Activated CD4-positive, alpha-beta memory T cell treated with anti-CD3 and anti-CD28 coated beads, Interleukin-2, amount 10 ng/mL, durations not matched to agents 7 days and 5 days (primary cell): ENCODE results near the gene SMU1. TPM values are rescaled to one million over a fixed set of nuclear protein-coding genes. Genes with fewer than 3 reads are reported as not detected.

Experiments used
- CTCF ChIA-PET: fragments of 350-600 bp; sonication (Branson Sonifier 250); formaldehyde crosslinking; loops from one replicate; lab custom pipeline; 2021; ENCODE audit warnings: antibody characterized with exemption, inconsistent platforms; lab: Charles Lee
- POLR2A ChIA-PET: fragments of 350-600 bp; sonication (Branson Sonifier 250); formaldehyde crosslinking; loops from one replicate; lab custom pipeline; 2021; ENCODE audit warnings: antibody characterized with exemption; lab: Charles Lee
- DNase-seq: peaks from one replicate; pipeline ENCODE4 v3.0.0-alpha.2; 2020
- H3K27ac Mint-ChIP-seq: one replicate; pipeline ENCODE4 v1.8.0; 2021; ENCODE audit warnings: mild to moderate bottlenecking, mixed read lengths
- H3K27me3 Mint-ChIP-seq: one replicate; pipeline ENCODE4 v1.8.0; 2021; ENCODE audit warnings: mixed read lengths
- H3K36me3 Mint-ChIP-seq: one replicate; pipeline ENCODE4 v1.8.0; 2021; ENCODE audit warnings: low read depth, mixed read lengths
- H3K4me1 Mint-ChIP-seq: one replicate; pipeline ENCODE4 v1.8.0; 2021; ENCODE audit warnings: mixed read lengths
- H3K4me3 Mint-ChIP-seq: one replicate; pipeline ENCODE4 v1.8.0; 2021; ENCODE audit warnings: mild to moderate bottlenecking, mixed read lengths
- H3K9me3 Mint-ChIP-seq: one replicate; pipeline ENCODE4 v1.8.0; 2021; ENCODE audit warnings: mixed read lengths
- total RNA-seq, 2 experiments: library from RNA; stranded (reverse); gene quantifications; one replicate each; pipeline ENCODE4 v1.2.3, GENCODE V29; 2021

The SMU1 gene
- total RNA-seq, 2 experiments from 2014 or later, result 22.5 to 22.9 TPM

- peaks cover 19% of the 10 kb centered on the region for H3K4me1 Mint-ChIP-seq
- H3K4me3 Mint-ChIP-seq, result no peak overlapping the region
- H3K9me3 Mint-ChIP-seq, result no peaks in the 10 kb centered on the region
- ChIA-PET CTCF (interaction anchor here (0.7 to 1.0 kb wide), 3 partner anchors 12 to 161 kb away, joined by 3 to 5 read pairs (median 3); no protein-coding TSS in a partner anchor), POLR2A (interaction anchor here (1.1 to 1.2 kb wide), 2 partner anchors 11 to 41 kb away, joined by 5 read pairs; partner anchors contain the start of genes DNAJA1 and SMU1)
- DNase-seq, result no peak
- no peaks in the 10 kb centered on the region for H3K27me3 Mint-ChIP-seq
- peaks cover 63% of the 10 kb centered on the region for H3K36me3 Mint-ChIP-seq
- peak overlapping the region; percentile 60 for H3K27ac Mint-ChIP-seq
Measured at GRCh38 chr9:33065157-33066076, 11.1 kb downstream of the SMU1 start.

- Mint-ChIP-seq H3K27me3 (no peaks in the 10 kb centered on the region), H3K9me3 (no peaks in the 10 kb centered on the region), H3K27ac (no peak overlapping the region), H3K4me3 (no peak overlapping the region), H3K36me3 (peaks cover 52% of the 10 kb centered on the region), H3K4me1 (peaks cover 6% of the 10 kb centered on the region)
- ChIA-PET CTCF (interaction anchor here (1.1 kb wide), 1 partner anchor 120 kb away, joined by 5 read pairs; no protein-coding TSS in a partner anchor), POLR2A (interaction anchor here (1.1 kb wide), 1 partner anchor 21 kb away, joined by 3 read pairs; no protein-coding TSS in a partner anchor)
- no peak for DNase-seq
Measured at GRCh38 chr9:33051144-33051543, 25.3 kb downstream of the SMU1 start.

GRCh38 chr9:33049680-33050361 lies 26.7 kb downstream of the SMU1 start:
- no peak for DNase-seq
- no peaks in the 10 kb centered on the region for H3K9me3 Mint-ChIP-seq
- POLR2A ChIA-PET, result interaction anchor here (1.2 to 1.3 kb wide), 2 partner anchors 24 to 25 kb away, joined by 3 read pairs; partner anchors contain the start of gene DNAJA1
- H3K27ac Mint-ChIP-seq, result peak overlapping the region; percentile 44
- no peak overlapping the region for H3K4me3 Mint-ChIP-seq
- peaks cover 10% of the 10 kb centered on the region for H3K4me1 Mint-ChIP-seq
- no peaks in the 10 kb centered on the region for H3K27me3 Mint-ChIP-seq
- CTCF ChIA-PET, result no interaction called here
- peaks cover 53% of the 10 kb centered on the region for H3K36me3 Mint-ChIP-seq

- POLR2A ChIA-PET, result interaction anchor here (0.7 kb wide), 1 partner anchor 22 kb away, joined by 3 read pairs; no protein-coding TSS in a partner anchor
- Mint-ChIP-seq H3K27me3 (no peaks in the 10 kb centered on the region), H3K27ac (no peak overlapping the region), H3K4me3 (no peak overlapping the region), H3K9me3 (no peaks in the 10 kb centered on the region), H3K36me3 (peaks cover 48% of the 10 kb centered on the region), H3K4me1 (peaks cover 26% of the 10 kb centered on the region)
- DNase-seq, result no peak
- CTCF ChIA-PET, result no interaction called here
Measured at GRCh38 chr9:33048054-33048465, 28.4 kb downstream of the SMU1 start.

GRCh38 chr9:33046061-33046460 lies 30.4 kb downstream of the SMU1 start:
- CTCF ChIA-PET, result no interaction called here

GRCh38 chr9:33044677-33045282 lies 31.7 kb downstream of the SMU1 start:
- H3K36me3 Mint-ChIP-seq, result peaks cover 45% of the 10 kb centered on the region
- peak overlapping the region; percentile 67 for H3K27ac Mint-ChIP-seq
- ChIA-PET POLR2A (interaction anchor here (0.8 to 4.8 kb wide), 9 partner anchors 9 to 214 kb away, joined by 3 to 54 read pairs (median 8); partner anchors contain the start of genes DNAJA1 and SMU1), CTCF (no interaction called here)
- no peaks in the 10 kb centered on the region for H3K9me3 Mint-ChIP-seq
- no peak for DNase-seq
- H3K27me3 Mint-ChIP-seq, result no peaks in the 10 kb centered on the region
- H3K4me3 Mint-ChIP-seq, result peak overlapping the region; percentile 76
- H3K4me1 Mint-ChIP-seq, result peaks cover 23% of the 10 kb centered on the region

More at GRCh38 chr9:33046061-33046460, 30.4 kb downstream of the SMU1 start:
- H3K27ac Mint-ChIP-seq, result peak overlapping the region; percentile 21
- peaks cover 44% of the 10 kb centered on the region for H3K36me3 Mint-ChIP-seq
- no peaks in the 10 kb centered on the region for H3K9me3 Mint-ChIP-seq
- H3K27me3 Mint-ChIP-seq, result no peaks in the 10 kb centered on the region
- H3K4me3 Mint-ChIP-seq, result no peak overlapping the region
- peaks cover 28% of the 10 kb centered on the region for H3K4me1 Mint-ChIP-seq
- DNase-seq, result no peak
- POLR2A ChIA-PET, result interaction anchor here (4.8 kb wide), 1 partner anchor 21 kb away, joined by 54 read pairs; the partner anchor contains the start of gene DNAJA1

GRCh38 chr9:33044162-33044673 lies 32.3 kb downstream of the SMU1 start:
- H3K27me3 Mint-ChIP-seq, result no peaks in the 10 kb centered on the region
- ChIA-PET CTCF (interaction anchor here (0.6 to 1.4 kb wide), 3 partner anchors 16 to 214 kb away, joined by 3 to 5 read pairs (median 3); no protein-coding TSS in a partner anchor), POLR2A (interaction anchor here (0.6 to 4.8 kb wide), 10 partner anchors 9 to 472 kb away, joined by 3 to 54 read pairs (median 6); partner anchors contain the start of genes DNAJA1 and SMU1)
- H3K9me3 Mint-ChIP-seq, result no peaks in the 10 kb centered on the region
- DNase-seq, result peak; percentile 77
- H3K27ac Mint-ChIP-seq, result peak overlapping the region; percentile 67
- peaks cover 41% of the 10 kb centered on the region for H3K36me3 Mint-ChIP-seq
- peaks cover 22% of the 10 kb centered on the region for H3K4me1 Mint-ChIP-seq
- H3K4me3 Mint-ChIP-seq, result peak overlapping the region; percentile 76

- Mint-ChIP-seq H3K4me3 (peak overlapping the region; percentile 76), H3K36me3 (peaks cover 41% of the 10 kb centered on the region), H3K4me1 (peaks cover 22% of the 10 kb centered on the region), H3K27me3 (no peaks in the 10 kb centered on the region), H3K27ac (peak overlapping the region; percentile 67), H3K9me3 (no peaks in the 10 kb centered on the region)
- no peak for DNase-seq
- POLR2A ChIA-PET, result interaction anchor here (0.6 to 4.8 kb wide), 7 partner anchors 10 to 472 kb away, joined by 3 to 54 read pairs (median 8); partner anchors contain the start of genes DNAJA1 and SMU1
- CTCF ChIA-PET, result interaction anchor here (0.6 to 1.4 kb wide), 4 partner anchors 15 to 215 kb away, joined by 3 to 6 read pairs (median 4); no protein-coding TSS in a partner anchor
Measured at GRCh38 chr9:33043671-33044070, 32.8 kb downstream of the SMU1 start.

GRCh38 chr9:33042473-33042872 lies 34.0 kb downstream of the SMU1 start:
- peaks cover 22% of the 10 kb centered on the region for H3K4me1 Mint-ChIP-seq
- CTCF ChIA-PET, result no interaction called here
- POLR2A ChIA-PET, result interaction anchor here (1.3 to 4.8 kb wide), 4 partner anchors 13 to 34 kb away, joined by 4 to 54 read pairs (median 14); partner anchors contain the start of genes DNAJA1 and SMU1

GRCh38 chr9:33041432-33042188 lies 34.9 kb downstream of the SMU1 start:
- H3K27me3 Mint-ChIP-seq, result no peaks in the 10 kb centered on the region
- H3K4me1 Mint-ChIP-seq, result peaks cover 24% of the 10 kb centered on the region
- peaks cover 44% of the 10 kb centered on the region for H3K36me3 Mint-ChIP-seq
- H3K27ac Mint-ChIP-seq, result no peak overlapping the region
- no peak overlapping the region for H3K4me3 Mint-ChIP-seq
- CTCF ChIA-PET, result interaction anchor here (0.9 kb wide), 1 partner anchor 15 kb away, joined by 3 read pairs; no protein-coding TSS in a partner anchor
- no peak for DNase-seq
- no peaks in the 10 kb centered on the region for H3K9me3 Mint-ChIP-seq
- POLR2A ChIA-PET, result interaction anchor here (1.0 to 4.8 kb wide), 4 partner anchors 12 to 26 kb away, joined by 3 to 54 read pairs (median 24); partner anchors contain the start of gene DNAJA1

More at GRCh38 chr9:33042473-33042872, 34.0 kb downstream of the SMU1 start:
- H3K27me3 Mint-ChIP-seq, result no peaks in the 10 kb centered on the region
- DNase-seq, result no peak
- no peaks in the 10 kb centered on the region for H3K9me3 Mint-ChIP-seq
- H3K27ac Mint-ChIP-seq, result no peak overlapping the region
- H3K36me3 Mint-ChIP-seq, result peaks cover 42% of the 10 kb centered on the region
- no peak overlapping the region for H3K4me3 Mint-ChIP-seq
